HG03571 (cell line): ENCODE data around the gene INAFM2.

Source experiments
- ATAC-seq: cut with Tn5 transposase; IDR thresholded peaks from one replicate; pipeline ENCODE4 v1.9.1; 2021; ENCODE audit not compliant: unreplicated experiment

The INAFM2 gene

DNA sequence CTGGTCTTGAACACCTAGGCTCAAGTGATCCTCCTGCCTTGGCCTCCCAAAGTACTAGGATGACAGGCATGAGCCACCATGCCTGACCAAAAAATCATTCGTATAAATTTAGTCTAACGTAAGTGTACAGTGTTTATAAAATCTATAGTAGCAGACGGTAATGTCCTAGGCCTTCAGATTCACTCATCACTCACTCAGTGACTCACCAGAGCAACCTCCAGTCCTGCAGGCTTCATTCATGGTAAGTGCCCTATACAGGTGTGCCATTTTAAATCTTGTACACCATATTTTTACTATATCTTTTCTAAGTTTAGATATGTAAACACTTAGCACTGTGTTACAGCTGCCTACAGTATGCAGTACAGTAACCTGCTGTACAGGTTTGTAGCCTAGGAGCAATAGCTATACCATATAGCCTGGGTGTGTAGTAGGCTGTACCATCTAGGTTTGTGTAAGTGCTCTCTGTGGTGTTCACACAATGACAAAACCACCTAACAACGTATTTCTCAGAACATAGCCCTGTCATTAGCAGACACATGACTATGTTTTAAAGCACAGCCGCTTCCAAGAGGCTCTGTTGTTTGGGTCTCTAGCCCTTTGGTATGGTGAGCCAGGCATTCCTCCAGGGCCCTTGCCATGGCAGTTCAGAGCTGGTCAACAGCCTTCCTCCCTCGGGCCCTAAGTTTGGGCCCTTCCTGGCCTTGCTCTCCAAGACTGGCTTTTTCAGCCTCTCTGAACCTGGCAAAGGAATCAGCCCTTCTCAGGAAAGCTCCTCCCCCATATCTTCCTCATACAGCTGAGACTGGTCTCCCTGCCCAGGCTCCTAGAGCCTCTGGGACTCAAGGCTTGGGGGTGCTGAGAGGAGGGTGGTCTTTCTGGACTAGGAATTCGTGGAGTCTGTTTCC, 19.2 kb downstream of the INAFM2 start:
- ATAC-seq = no peak

DNA sequence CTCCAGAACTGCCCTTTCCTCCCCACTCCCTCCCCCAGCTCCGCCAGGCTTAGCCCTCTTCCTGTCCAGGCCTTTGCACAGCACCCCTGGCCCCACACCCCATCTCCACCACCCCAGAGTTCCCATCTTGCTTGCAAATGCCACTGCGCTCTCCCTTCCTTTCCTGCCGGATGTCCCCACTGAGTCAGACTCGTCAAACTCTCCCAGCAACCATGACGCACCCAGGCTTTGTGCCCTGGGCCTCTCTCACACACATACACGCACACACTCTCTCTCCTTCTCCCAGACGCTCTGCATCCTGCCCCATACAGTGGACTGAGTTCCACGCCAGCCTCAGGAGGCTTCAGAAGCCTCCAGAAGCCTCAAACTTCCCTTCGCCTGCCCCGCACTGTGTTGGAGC, 20.0 kb downstream of the INAFM2 start:
- ATAC-seq = no peak

DNA sequence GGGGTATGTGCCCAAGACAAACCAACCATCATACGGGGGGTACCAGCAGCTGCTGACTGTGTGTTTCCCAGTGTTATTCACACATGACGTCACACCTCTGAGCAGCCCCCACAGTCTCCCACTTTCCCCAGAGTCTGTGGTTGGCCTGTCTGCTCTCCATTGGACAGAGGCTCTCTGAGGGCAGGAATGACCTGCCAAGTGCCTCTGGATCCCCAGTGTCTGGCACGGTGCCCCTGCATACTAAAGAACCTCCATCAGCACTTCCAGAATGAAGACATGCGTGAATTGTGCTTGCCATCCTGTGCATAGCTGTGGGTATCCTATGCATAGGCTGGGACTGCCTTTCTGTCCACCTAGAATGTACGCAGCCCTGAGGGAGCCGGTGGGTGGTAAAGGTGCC, 20.7 kb downstream of the INAFM2 start:
- ATAC-seq = no peak

DNA sequence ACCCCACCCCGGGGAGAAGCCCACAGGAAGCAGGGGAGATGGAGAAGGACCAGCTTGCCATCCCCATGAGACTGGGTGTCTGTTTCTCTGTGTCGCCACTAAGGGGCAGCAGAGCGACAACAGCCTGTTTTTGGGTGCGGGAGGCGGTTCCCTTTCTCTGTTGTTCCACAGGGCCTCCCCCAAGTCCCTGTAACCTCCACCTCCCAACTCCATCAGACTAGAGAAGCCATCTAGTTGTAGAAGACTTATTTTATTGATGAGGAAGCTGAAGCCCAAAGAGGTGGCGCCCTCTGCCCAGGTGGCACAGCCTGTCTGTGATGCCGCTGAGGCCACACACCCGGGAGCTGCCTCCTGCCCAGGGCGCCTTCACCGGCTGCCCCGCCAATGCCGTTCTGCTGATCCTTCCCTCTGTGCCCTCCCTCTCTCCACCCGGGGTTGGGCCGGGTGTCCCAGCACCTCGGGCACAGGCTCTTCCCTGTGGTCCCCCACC, 21.2 kb downstream of the INAFM2 start:
- ATAC-seq = no peak

DNA sequence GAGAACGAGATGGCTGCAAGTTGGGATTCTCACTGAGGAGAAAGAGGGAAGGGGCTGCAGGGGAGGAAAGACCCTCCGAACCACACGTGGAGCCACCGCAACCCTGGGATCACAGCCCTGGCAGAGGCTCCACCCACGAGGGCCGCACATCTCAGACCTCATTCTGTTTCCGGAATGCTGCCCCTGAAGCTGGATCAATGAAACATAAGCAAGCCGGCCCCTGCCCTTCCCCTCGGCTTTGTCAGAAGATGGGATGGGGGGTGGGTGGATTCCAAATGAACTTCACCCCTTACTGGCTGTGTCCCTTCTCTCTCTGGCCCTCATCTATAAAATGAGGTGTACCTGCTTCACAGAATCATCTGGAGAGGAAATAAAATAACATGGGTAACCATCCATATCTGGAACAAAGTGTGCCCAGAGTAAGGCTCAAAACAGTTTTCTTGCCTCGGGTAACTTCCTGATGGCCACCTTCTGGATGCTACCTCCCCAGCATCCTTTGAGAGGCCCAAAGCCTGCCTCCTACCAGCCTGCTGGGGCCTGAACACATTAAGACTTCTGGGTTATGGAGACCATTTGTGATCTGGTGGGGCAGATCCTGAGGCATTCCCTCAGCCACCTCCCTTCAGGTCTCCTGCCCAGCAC, 21.9 kb downstream of the INAFM2 start:
- ATAC-seq = no peak

DNA sequence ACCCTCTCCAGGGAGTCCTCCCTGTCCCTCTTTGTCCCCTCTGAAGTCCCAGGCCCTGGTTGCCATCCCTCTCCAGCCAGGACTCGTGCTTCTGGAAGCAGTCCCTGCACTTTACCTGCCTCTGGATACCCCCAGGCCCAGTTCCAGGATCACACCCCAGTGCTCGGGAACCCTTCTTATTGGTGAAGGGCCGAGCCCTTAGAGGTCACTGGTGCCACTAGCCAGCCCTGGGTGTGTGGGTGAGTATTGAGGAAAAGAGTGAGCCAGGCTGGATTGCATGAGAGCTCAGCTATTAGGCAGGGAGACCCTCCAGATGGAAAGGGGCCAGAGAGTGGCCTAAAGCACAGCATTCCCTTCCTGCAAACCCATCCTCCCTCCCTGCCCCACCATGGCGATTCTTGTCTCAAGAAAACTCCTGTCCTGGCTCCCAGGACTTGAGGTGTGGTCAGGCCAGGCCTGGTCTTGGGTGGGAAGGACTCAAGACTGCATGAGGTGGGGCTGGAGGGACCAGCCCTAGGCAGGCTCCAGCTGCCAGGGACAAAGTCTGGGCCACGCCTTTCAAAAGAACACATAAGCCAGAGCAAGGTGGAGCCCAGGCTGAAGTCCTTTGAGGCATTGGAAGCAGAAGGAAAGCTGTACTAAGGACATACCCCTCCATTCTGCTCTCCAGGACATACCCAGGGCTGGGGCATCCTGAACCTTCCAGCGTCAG, 22.5 kb downstream of the INAFM2 start:
- ATAC-seq = no peak

DNA sequence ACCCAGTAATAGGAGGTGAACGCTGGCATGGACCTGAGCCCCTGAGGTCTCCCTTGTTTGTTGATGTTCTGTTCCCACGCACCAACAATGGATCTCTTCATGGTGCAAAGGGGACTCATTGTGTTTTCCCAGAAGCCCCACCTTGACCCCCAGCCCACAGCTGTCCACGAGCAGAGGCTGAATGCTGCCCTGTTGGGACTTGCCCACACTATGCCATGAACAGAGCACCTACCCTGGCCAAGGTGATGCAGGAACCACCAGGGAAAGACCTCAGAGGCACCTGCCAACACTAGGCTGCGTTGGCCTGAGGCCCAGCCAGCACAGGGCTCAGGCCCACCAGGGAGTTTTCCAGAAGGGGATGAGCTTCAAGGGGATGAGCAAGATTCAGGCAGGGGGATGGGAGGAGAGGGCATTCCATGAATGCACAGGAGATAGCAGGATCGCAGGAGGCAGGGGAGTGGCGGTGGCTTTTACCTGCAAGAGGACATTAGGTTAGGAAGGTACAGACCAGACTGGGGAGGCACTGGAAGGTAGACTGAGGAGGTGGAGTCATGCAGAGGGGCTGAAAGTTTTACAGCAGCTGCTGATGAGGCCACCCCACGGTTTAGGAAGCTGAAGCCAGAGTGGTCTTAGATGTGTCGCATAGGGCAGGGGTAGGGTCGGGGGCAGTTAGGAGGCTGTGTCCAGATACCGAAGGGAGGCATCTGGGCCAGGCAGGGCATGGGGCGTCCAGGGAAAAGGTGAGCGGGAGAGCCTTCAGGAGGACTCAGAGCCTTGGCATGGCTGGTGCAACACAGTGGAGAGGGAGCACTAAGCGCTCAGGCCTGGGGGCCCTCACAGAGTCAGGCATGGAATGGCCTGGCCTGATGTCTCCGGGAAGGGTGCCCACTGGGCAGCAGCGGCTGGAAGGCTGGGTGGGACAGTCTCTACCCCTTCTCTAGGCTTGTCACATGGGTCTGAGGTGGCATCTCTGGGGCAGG, 23.4 kb downstream of the INAFM2 start:
- ATAC-seq = no peak

DNA sequence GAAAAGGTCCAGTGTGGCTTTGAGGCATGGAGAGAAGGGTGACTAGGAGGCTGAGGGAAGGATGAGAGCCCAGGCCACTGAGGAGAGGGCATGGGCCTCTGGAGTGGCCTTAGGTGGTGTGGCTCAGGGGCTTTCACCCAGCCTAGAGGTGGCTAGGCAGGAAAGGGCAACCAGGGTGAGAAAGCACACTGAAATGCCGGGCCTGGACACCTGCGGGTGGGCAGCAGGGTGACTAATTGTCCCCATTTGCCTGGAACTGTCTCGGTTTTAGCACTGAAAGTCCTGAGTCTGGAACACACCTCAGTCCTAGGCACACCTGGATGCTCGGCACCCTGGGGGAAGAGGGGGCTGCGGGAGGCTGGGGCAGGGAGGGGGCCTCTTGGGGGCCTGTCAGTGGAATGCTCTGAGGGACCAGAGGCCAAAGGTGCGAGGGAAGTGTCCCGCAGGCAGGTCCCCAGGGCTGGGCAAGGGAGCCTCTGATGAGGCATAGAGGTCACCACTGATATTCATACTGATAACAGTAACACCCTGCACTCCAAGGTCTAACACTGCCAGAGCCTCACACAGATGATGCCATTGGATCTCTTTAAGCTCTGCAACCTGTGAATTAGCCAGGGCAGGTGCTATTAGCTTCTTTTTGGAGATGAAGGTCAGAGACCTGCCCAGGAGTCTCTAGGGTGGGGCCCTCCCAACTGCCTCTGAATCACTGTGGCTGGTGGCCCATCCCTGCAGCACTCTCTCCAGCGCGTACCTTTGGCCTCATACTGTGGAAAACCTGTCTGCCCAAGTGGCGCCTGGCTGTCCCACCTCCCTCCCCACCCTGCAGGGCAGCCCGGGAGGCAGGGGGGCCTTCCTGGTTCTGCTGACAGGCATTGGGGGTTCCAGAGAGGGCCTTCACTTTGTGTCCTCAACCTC, 24.3 kb downstream of the INAFM2 start:
- ATAC-seq = no peak

DNA sequence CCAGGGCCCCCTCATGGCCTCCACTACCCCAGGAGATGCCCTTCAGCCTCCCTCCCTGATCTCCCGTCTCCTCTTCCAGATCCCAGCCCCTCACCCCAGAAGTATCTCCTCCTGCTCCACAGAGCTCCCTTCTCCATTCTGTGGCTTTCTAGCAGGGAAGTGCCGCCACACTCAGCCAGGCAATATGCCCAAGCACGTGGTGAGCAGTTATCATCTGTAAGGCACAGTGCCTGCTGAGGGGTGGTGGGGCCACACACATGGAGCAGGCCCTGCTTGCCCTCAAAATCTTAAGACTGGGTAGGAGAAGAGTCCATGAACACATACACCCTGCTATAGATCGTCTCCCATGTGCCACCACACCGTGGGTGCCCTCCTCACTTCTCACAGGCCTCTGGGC, 25.0 kb downstream of the INAFM2 start:
- ATAC-seq = no peak

DNA sequence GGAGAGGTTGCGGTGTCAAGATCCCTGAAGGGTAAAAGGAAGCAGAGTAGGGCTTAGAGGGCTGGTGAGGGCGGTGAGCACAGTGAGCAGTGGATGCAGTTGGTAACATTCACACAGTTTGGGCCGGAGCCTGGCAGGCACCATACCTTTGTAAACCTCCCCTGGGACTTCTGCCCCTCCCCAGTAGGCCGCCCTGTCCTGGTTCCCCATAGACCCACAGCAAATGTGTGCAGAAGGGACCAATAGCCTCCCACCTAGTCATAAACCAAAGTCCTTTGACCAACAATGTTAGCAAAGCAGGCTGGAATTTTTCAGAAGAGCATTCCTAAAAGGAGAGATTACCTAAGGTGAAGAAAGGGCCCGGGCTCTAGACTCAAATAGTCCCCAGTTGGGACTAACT, 25.7 kb downstream of the INAFM2 start:
- ATAC-seq = no peak

DNA sequence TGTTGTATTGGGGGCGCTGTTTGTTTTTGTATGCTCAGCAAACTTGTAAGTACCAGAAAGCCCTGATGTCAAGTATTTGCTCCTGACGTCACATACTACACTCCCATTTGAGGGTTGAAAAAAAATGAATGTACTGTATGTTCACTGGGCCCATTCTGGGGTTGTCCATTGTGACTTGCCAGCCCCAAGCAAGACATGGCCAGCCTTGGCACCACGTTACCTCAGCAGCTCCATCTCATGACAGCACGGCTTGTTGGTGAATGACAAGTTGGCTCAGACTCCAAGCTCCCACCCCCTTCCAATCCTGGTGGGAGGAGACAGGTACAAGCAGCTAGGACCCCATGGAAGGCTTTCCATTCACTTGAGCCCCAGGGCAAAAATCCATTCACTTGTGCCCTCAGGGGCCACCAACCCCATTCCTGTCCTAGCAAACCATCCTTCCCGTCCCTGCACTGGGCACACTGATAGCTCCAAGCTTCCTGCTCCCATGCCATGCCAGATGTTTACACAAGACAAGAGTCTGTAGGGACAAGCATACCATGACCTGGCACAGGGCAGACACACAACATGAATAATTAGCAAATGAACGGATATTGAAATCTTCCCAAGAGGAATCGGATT, 28.9 kb downstream of the INAFM2 start:
- no peak for ATAC-seq

DNA sequence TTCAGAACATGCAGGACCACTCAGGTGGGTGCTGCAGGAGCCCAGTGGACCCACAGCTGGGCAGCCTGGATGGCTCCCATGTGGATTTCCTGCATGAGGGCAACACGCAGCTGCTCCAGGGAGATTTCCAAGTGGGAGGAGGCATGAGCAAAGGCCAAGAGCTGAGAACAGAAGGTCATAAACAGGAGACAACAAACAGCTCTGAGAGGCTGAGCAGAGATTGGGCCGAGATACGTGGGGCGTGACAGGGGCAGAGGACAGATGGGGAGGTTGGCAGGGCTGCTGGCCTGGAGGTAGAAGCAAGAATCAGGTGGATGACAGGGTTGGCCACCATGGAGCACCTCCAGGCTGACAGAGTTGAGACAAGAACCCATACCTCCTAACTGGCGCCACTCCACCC, 30.2 kb downstream of the INAFM2 start:
- no peak for ATAC-seq

DNA sequence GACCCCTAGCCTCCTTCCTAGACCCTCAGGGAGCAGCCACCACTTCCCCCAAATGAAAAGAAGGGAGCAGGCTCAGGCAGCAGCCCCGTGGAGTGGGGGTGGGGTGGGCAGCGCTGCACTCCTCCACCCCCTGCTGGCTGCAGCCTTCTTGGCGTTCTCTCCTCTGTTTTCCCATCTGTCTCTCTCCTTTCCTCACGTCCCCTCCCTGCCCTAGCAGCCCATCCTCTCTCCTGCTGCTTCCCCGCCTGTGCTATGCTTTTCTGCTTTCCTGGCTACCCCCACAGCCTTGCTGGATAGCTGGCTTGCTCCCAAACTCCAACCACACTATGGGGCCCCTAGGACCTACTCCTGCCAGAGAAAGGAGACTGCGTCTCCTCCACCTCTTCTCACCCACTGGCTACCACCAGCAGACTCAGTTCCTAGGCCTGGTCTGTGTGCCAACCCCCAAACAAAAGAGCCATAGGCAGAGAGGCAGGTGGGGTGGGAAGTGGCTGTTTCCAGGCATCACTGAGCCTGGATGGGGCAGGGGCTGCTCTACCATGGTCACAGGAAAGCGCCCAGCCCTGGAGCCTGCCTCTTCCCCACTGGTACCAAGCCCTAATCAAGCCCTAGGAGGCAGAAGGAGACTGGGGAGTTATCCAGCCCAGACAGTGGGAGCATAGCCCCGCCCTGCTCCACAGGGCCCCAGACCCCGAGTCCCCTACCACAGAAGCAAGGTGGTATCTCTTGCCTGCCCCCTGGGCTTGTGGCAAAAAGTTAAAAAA, 31.1 kb downstream of the INAFM2 start:
- no peak for ATAC-seq

DNA sequence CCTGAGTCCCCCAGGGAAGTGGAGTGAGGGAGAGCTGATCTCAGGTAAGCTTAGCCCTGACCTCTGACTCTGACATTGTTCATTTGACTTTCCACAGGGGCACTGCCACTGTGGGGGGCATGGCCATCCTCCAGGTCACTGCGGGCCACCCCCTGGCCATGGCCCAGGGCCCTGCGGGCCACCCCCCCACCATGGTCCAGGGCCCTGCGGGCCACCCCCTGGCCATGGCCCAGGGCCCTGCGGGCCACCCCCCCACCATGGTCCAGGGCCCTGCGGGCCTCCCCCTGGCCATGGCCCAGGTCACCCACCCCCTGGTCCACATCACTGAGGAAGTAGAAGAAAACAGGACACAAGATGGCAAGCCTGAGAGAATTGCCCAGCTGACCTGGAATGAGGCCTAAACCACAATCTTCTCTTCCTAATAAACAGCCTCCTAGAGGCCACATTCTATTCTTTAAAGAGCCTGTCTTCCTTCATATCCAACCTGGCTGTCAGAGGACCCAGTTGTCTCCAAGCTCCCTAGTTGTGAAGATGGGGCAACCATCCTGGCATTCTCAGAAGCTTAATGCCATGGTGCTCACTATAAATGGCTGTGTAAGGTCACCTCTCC, 32.6 kb downstream of the INAFM2 start:
- ATAC-seq = no peak

DNA sequence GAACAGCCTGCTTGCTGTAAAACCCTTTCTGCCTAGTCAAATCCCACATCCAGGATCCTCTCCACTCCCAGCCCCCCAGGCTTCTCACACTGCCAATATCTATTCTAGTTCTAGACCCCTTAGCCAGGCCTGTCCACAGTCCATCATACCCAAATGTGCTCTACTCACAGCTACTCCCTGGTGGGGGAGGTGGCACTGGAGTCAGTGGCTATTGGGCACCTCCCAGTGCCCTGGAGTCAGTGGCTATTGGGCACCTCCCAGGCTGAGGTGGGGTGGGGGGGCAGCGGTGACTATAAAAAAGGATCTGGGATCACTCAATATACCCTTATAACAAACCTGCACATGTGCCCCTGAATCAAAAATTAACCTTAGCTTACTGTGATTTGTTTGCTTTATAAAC, 33.8 kb downstream of the INAFM2 start:
- ATAC-seq = no peak

DNA sequence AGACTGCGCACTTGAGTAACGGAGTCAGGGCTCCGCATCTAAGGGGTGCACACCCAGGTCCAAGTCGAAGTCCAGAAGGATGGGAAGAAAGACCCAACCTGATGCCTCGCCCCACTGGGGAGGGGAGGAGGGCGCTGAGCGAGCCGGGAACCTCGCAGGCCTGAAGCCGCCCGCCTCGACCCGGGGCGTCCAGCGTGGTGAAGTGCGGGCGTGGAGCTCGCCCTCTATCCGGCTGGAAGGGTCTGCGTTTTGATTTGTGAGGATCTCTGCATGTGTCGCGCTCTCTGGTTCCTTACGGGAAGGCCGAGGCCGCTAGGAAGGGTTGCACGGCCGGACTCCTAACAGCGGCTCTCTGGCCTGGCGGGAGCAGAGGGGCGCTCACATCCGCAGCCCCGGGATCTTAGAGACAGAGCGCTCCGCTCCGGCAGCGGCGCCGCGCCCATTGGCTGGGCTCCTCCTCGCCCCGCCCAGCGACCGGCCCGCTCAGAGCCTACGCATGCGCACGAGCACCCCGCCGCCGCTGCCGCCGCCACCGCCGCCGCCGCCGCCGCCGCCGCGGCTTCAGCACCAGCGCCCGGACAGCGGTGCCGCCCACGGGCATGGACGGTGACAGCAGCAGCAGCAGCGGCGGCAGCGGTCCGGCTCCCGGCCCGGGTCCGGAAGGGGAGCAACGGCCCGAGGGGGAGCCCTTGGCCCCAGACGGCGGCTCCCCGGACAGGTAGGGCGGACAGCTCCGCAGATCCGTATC, 34.4 kb downstream of the INAFM2 start, which contains the start of gene DISP2:
TSS of gene DISP2 (plus strand) at position 497 of the 748 bp plus-strand sequence. CDS start at position 600, 103 bp downstream.
- ATAC-seq = peak; percentile 68
